DOHH2 (cell line): ENCODE data around the gene ABHD12.

ENCODE experiments used
- EZH2phosphoT487 ChIP-seq: fragments of 200-600 bp; sonication (generic); IDR thresholded peaks from 2 replicates; pipeline ENCODE4 v1.6.1; 2017; ENCODE audit warnings: borderline replicate concordance, mild to moderate bottlenecking, antibody characterized with exemption, low read length, moderate library complexity, mixed read lengths
- TF ChIP-seq, protein P1 (sequence below): fragments of 200-600 bp; sonication (generic); IDR thresholded peaks from one replicate; pipeline ENCODE4 v1.5.1; 2014; ENCODE audit warnings: antibody characterized with exemption, mild to moderate bottlenecking, low read depth, low read length; ENCODE audit not compliant: poor library complexity, severe bottlenecking

DNA sequence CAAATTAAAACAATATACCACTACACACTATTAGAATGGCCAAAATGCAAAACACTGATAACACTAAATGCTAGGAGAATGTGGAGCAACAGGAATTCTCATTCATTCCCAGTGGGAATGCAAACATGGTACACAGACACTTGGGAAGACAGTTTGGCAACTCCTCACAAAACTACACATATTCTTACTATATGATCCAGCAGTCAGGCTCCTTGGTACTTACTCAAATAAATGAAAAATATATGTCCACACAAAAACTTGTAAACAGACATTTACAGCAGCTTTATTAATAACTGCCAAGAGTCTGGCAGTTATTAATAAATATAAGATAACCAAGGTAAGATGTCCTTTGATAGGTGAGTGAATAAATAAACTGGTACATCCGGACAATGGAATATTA is 44.9 kb downstream of the ABHD12 start:
- TF ChIP-seq, protein P1, sequence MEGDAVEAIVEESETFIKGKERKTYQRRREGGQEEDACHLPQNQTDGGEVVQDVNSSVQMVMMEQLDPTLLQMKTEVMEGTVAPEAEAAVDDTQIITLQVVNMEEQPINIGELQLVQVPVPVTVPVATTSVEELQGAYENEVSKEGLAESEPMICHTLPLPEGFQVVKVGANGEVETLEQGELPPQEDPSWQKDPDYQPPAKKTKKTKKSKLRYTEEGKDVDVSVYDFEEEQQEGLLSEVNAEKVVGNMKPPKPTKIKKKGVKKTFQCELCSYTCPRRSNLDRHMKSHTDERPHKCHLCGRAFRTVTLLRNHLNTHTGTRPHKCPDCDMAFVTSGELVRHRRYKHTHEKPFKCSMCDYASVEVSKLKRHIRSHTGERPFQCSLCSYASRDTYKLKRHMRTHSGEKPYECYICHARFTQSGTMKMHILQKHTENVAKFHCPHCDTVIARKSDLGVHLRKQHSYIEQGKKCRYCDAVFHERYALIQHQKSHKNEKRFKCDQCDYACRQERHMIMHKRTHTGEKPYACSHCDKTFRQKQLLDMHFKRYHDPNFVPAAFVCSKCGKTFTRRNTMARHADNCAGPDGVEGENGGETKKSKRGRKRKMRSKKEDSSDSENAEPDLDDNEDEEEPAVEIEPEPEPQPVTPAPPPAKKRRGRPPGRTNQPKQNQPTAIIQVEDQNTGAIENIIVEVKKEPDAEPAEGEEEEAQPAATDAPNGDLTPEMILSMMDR: no peak
- no peak for TF ChIP-seq EZH2phosphoT487
